Measurements from ENCODE around the gene NME8.

The NME8 gene

GRCh38 chr7:37820708-37821468 lies 27.5 kb upstream of the NME8 start:
- no peak overlapping the region for H3K4me3 ChIP-seq (ENCODE audit: low read depth, low read length)
- TF ChIP-seq, protein P1, sequence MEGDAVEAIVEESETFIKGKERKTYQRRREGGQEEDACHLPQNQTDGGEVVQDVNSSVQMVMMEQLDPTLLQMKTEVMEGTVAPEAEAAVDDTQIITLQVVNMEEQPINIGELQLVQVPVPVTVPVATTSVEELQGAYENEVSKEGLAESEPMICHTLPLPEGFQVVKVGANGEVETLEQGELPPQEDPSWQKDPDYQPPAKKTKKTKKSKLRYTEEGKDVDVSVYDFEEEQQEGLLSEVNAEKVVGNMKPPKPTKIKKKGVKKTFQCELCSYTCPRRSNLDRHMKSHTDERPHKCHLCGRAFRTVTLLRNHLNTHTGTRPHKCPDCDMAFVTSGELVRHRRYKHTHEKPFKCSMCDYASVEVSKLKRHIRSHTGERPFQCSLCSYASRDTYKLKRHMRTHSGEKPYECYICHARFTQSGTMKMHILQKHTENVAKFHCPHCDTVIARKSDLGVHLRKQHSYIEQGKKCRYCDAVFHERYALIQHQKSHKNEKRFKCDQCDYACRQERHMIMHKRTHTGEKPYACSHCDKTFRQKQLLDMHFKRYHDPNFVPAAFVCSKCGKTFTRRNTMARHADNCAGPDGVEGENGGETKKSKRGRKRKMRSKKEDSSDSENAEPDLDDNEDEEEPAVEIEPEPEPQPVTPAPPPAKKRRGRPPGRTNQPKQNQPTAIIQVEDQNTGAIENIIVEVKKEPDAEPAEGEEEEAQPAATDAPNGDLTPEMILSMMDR (IDR thresholded peaks at IDR 0.05; ENCODE audit: low read depth, low read length): no peak

DNA sequence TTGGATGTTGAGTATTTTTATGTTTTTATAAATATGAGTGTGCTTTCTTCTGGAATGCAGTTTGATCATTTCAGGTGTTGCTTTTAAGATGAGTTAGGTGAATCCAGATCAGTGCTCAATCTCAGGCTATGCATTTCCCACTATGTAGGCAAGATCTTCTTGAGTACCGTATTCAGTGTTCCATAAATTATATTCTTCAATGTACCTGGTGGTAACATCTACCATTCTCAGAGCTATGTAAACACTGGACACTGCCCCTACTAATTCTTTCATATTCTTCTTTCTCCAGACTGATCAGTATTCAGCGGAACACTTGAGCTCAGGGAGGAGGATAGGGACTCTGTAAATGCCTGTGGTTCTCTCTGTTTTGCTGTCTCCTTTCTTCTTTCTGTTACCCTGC lies 25.5 kb upstream of the NME8 start:
- no peak overlapping the region for H3K4me3 ChIP-seq (ENCODE audit: low read depth, low read length)
- TF ChIP-seq, protein P1 (IDR thresholded peaks at IDR 0.05; ENCODE audit: low read depth, low read length): no peak

DNA sequence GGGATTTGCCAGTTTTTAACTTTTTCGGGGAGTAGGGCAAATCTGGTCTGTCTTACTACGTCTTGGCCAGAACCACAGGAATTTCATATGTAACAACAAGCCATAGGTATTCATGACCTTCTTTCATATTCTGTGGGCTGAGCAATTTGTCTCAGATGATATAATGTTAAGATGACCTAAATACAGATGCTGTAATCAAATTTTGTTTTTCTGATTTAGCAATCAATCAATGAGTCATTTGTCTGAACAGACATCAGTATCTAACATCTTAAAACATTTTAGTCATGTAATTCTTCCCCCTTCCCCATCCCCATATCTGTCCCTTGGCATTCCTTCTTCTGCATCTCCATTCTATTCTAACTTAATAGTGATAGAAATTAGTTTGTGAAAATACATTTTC lies 24.8 kb upstream of the NME8 start:
- TF ChIP-seq, protein P1 (IDR thresholded peaks at IDR 0.05; ENCODE audit: low read depth, low read length): no peak

GRCh38 chr7:37825038-37825437 lies 23.4 kb upstream of the NME8 start:
- no peak overlapping the region for H3K4me3 ChIP-seq (ENCODE audit: low read depth, low read length)
- TF ChIP-seq, protein P1 (IDR thresholded peaks at IDR 0.05; ENCODE audit: low read depth, low read length): no peak

More for the DNA sequence above, 24.8 kb upstream of the NME8 start:
- no peak overlapping the region for H3K4me3 ChIP-seq (ENCODE audit: low read depth, low read length)

DNA sequence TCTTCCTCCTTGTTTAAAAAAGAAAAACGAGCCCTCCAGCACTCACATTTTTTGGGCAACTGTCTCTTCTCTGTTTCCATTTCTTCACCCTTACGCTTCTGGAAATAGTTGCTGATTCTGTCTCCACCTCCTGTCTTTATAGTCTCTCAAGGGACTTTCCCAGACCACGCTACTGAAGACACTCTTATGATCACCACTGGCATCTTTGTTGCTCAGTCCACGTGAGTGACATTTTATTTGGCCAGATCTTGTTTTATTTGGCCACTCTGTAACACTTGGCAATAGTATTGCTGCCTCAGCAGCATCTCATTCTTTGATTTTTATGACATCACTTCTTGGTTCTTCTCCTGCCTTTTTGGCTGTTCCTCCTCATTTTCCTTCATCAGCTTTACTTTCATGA lies 21.6 kb upstream of the NME8 start:
- TF ChIP-seq, protein P1 (IDR thresholded peaks at IDR 0.05; ENCODE audit: low read depth, low read length): no peak
- H3K4me3 ChIP-seq (ENCODE audit: low read depth, low read length): no peak overlapping the region

- H3K4me3 ChIP-seq (ENCODE audit: low read depth, low read length): no peak overlapping the region
- TF ChIP-seq, protein P1 (IDR thresholded peaks at IDR 0.05; ENCODE audit: low read depth, low read length): no peak
These were observed 17.2 kb upstream of the NME8 start for GRCh38 chr7:37831244-37831643.

DNA sequence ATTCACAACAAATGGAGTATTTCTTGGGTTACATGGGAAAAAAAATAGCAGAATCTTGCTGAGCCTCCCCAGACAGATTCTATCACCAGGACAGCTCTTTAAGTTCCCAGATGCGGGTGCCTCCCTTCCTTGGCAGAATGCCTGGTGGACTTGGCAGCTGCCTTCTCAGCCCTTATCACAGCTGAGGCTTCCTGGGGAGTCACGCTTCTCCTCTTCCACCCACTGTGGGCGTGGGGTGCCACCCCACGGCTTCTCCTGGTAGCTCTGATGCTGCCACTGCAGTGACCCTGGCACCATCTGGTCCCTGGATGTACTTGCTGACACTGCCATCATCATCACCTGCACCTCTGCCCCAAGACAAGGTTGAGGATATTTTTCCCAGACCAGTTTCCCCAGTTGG lies 16.2 kb upstream of the NME8 start:
- TF ChIP-seq, protein P1 (IDR thresholded peaks at IDR 0.05; ENCODE audit: low read depth, low read length): no peak
- no peak overlapping the region for H3K4me3 ChIP-seq (ENCODE audit: low read depth, low read length)
